ENCODE data around the gene PSME2.

DNA sequence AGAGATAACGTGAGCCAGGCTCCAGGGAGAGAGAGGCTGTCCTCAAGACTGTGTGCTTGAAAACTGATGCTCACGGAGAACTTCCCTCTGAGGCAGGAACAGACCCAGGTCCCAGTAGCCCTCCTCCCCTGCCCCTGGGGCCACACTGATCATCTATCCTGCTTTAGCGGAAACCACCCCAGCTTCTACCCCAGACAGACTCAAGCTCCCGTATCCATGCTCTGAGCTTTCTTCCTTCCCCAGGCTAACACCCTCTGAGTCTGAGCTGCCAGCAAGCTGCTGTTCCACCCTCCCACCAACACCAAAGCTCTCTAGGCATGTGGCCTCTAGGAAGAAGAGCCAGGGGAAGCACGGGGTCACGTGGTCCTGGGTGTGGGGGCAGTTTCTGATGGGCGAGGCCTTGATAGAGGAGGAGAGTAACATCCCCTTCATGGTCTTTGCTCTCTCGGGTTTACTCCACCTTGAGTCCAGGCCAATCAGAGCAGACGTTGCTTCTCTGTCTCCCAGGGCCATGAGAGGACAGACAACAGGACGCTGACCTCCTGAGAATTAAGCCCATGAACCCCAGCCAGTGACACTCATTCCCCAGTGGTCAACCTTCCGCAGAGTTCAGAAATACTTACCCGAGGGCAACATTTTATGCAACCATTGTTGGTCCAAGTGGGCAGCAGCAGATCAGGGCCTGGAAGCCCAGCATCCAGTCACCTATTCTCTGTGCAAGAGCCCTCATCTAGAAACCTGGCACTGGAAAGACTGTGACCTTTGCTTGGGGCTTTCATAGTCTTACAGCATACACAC, 50.9 kb downstream of the PSME2 start:
- TF ChIP-seq EZH2 (IDR thresholded peaks at IDR 0.05; ENCODE audit: insufficient read depth, poor library complexity, severe bottlenecking) (no peak), EZH2phosphoT487 (IDR thresholded peaks at IDR 0.05; ENCODE audit: insufficient read depth, low read depth) (no peak)

Data from GM23248 (cell line).